ENCODE measurements around the gene CIAO2A.

CIAO2A gene

DNA sequence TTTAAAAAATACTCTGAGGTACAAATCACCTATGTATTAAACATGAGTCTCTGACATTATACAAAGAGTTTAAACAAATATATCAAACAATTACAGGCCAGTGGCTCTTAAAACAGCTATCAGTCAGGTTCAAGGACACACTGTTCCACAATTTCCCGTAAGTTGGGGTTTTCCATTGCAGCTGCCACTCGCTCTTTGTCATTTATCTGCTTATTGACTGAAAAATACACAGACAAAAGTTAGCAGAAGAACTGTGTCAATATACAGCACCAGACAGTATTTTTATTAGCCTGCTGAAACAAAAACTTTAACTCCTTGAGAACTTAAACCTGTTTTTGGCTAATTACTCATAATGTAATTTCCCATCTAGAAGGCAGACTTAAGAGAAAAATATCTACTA is 20.8 kb downstream of the CIAO2A start:
- Histone ChIP-seq H2AFZ (ENCODE audit: low read length) (no peak overlapping the region), H3K9ac (ENCODE audit: low read length) (no peak overlapping the region)
- TF ChIP-seq CTCF (IDR thresholded peaks at IDR 0.05; ENCODE audit: low read length) (no peak), EZH2 (optimal IDR thresholded peaks at IDR 0.05; ENCODE audit: low read depth, low read length) (no peak), EZH2phosphoT487 (IDR thresholded peaks at IDR 0.05; ENCODE audit: low read length) (no peak)

DNA sequence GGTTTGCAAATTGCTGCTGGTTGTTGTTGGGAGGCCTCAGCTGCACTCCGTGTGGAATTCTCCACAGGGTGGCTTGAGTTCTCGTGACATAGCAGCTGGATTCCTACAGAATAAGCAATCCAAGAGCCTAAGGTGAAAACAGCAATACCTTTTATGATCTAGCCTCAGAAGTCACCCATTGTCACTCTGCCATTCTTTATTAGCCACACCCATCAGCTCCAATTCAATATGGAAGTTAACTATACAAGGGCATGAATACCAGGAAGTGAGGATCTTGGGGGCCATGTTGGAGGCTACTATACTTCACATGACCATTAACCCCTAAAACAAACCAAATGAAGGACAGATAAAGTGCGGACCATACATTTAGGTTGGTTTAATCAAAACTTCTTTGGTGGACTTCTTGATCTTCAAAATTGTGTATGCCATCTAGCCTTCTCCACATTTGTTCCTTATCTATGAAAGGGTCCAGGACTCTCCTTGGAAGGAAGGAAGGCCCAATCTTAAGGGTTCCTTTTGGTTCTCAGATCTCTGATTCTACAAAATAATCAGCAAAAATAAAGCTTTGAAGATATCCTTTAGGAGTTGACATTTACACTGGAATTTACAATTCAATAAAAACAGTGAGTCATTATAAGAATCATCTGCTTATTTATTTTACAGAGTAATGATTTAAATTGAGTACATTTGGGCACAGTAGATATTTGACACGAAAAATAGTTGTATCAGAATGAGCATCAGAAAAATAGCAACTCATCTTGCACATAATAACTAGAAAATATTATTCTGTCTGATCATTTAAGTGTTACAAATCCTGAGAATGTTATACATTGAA is 21.5 kb downstream of the CIAO2A start:
- H3K27me3 ChIP-seq (replicated peaks; ENCODE audit: insufficient read depth, low read length): no peaks in the 10 kb centered on the region
- H3K36me3 ChIP-seq (replicated peaks; ENCODE audit: insufficient read depth, low read length): 0 out of 2 replicates have a peak, but pooled peaks cover 8% of the 10 kb centered on the region
- no peaks in the 10 kb centered on the region for H3K9me2 ChIP-seq (replicated peaks; ENCODE audit: insufficient read depth, low read length)
- no peaks in the 10 kb centered on the region for H3K9me3 ChIP-seq (replicated peaks; ENCODE audit: insufficient read depth, low read length)
- TF ChIP-seq CTCF (IDR thresholded peaks at IDR 0.05; ENCODE audit: low read length): no peak
- no peak for TF ChIP-seq EZH2 (optimal IDR thresholded peaks at IDR 0.05; ENCODE audit: low read depth, low read length)
- TF ChIP-seq EZH2phosphoT487 (IDR thresholded peaks at IDR 0.05; ENCODE audit: low read length): no peak
- H3K4me1 ChIP-seq (ENCODE audit: low read length): no peaks in the 10 kb centered on the region
- no peaks in the 10 kb centered on the region for H4K20me1 ChIP-seq (ENCODE audit: insufficient read depth, low read length)
- H3K27ac ChIP-seq (ENCODE audit: low read length): no peak overlapping the region
- H2AFZ ChIP-seq (ENCODE audit: low read length): no peak overlapping the region
- no peaks in the 10 kb centered on the region; the same call in 1 of the 2 replicates for H3F3A ChIP-seq (ENCODE audit: insufficient read depth, low read length)
- DNase-seq: no peak
- H3K9ac ChIP-seq (ENCODE audit: low read length): no peak overlapping the region
- no peak overlapping the region for H3K4me2 ChIP-seq (ENCODE audit: low read depth, low read length)
- H3K4me3 ChIP-seq (ENCODE audit: low read length): no peak overlapping the region
- peaks cover 6% of the 10 kb centered on the region for H3K79me2 ChIP-seq (ENCODE audit: low read length)

More for the DNA sequence above, 20.8 kb downstream of the CIAO2A start:
- H3K27me3 ChIP-seq (replicated peaks; ENCODE audit: insufficient read depth, low read length): no peaks in the 10 kb centered on the region
- no peaks in the 10 kb centered on the region; the same call in 1 of the 2 replicates for H3F3A ChIP-seq (ENCODE audit: insufficient read depth, low read length)
- H3K9me3 ChIP-seq (replicated peaks; ENCODE audit: insufficient read depth, low read length): no peaks in the 10 kb centered on the region
- H4K20me1 ChIP-seq (ENCODE audit: insufficient read depth, low read length): no peaks in the 10 kb centered on the region
- no peak overlapping the region for H3K4me3 ChIP-seq (ENCODE audit: low read length)
- no peaks in the 10 kb centered on the region for H3K4me1 ChIP-seq (ENCODE audit: low read length)
- no peaks in the 10 kb centered on the region for H3K9me2 ChIP-seq (replicated peaks; ENCODE audit: insufficient read depth, low read length)
- H3K27ac ChIP-seq (ENCODE audit: low read length): no peak overlapping the region
- peaks cover 8% of the 10 kb centered on the region; the same call in 1 of the 2 replicates for H3K36me3 ChIP-seq (replicated peaks; ENCODE audit: insufficient read depth, low read length)
- no peak overlapping the region for H3K4me2 ChIP-seq (ENCODE audit: low read depth, low read length)
- peaks cover 12% of the 10 kb centered on the region for H3K79me2 ChIP-seq (ENCODE audit: low read length)
- DNase-seq: no peak

- H3K9me2 ChIP-seq (replicated peaks; ENCODE audit: insufficient read depth, low read length): no peaks in the 10 kb centered on the region
- TF ChIP-seq CTCF (IDR thresholded peaks at IDR 0.05; ENCODE audit: low read length) (no peak), EZH2 (optimal IDR thresholded peaks at IDR 0.05; ENCODE audit: low read depth, low read length) (no peak), EZH2phosphoT487 (IDR thresholded peaks at IDR 0.05; ENCODE audit: low read length) (no peak)
- DNase-seq: no peak
- H3K4me2 ChIP-seq (ENCODE audit: low read depth, low read length): no peak overlapping the region
- H3K27me3 ChIP-seq (replicated peaks; ENCODE audit: insufficient read depth, low read length): no peaks in the 10 kb centered on the region
- no peaks in the 10 kb centered on the region for H4K20me1 ChIP-seq (ENCODE audit: insufficient read depth, low read length)
- no peak overlapping the region for H3K9ac ChIP-seq (ENCODE audit: low read length)
- no peaks in the 10 kb centered on the region; the same call in 1 of the 2 replicates for H3F3A ChIP-seq (ENCODE audit: insufficient read depth, low read length)
- no peaks in the 10 kb centered on the region for H3K9me3 ChIP-seq (replicated peaks; ENCODE audit: insufficient read depth, low read length)
- no peaks in the 10 kb centered on the region for H3K4me1 ChIP-seq (ENCODE audit: low read length)
- no peak overlapping the region for H3K4me3 ChIP-seq (ENCODE audit: low read length)
- peaks cover 3% of the 10 kb centered on the region; the same call in 1 of the 2 replicates for H3K79me2 ChIP-seq (ENCODE audit: low read length)
- 0 out of 2 replicates have a peak, but pooled peaks cover 8% of the 10 kb centered on the region for H3K36me3 ChIP-seq (replicated peaks; ENCODE audit: insufficient read depth, low read length)
- no peak overlapping the region for H3K27ac ChIP-seq (ENCODE audit: low read length)
- no peak overlapping the region for H2AFZ ChIP-seq (ENCODE audit: low read length)
These were observed 22.4 kb downstream of the CIAO2A start for GRCh38 chr15:64070965-64071851.

Measured in MM.1S (cell line).